ENCODE data around the gene FRG2B.
"Not testable (repeated sequence)": the region's sequence is repeated elsewhere in the genome, so short reads cannot be mapped to it uniquely, and the experiment has no call there.

FRG2B gene

GRCh38 chr10:133592716-133593115 is 33.9 kb downstream of the FRG2B start:
- FAIRE-seq: no peak

- FAIRE-seq: no peak
Observed at GRCh38 chr10:133590970-133591359, 35.6 kb downstream of the FRG2B start.

GRCh38 chr10:133590226-133590969 is 36.2 kb downstream of the FRG2B start:
- FAIRE-seq: no peak

- FAIRE-seq: not testable (repeated sequence)
Observed at GRCh38 chr10:133577037-133577436, 49.6 kb downstream of the FRG2B start.

Data from endometrium (tissue), 2 donors.